Liver (tissue), 3 donors: ENCODE data around the gene RASEF.

Experiments used
- EGR1 ChIP-seq, 2 donors: IDR thresholded peaks; 2 replicates each; pipeline ENCODE4 v1.6.1; 2016 to 2018; ENCODE audit warnings: antibody characterized with exemption in 2 of 2, low read depth in 2 of 2
- FOXA1 ChIP-seq: IDR thresholded peaks from 2 replicates; pipeline ENCODE4 v1.6.1; 2016; ENCODE audit warnings: antibody characterized with exemption
- GABPA ChIP-seq, 2 donors: IDR thresholded peaks in 1 of 2; conservative IDR thresholded peaks in 1 of 2; 2 replicates each; pipeline ENCODE4 v1.6.1; 2016; ENCODE audit warnings: antibody characterized with exemption in 2 of 2, mild to moderate bottlenecking in 1 of 2, moderate library complexity in 1 of 2
- HNF4A ChIP-seq, 2 donors: conservative IDR thresholded peaks; 2 replicates each; pipeline ENCODE4 v1.6.1; 2016; ENCODE audit warnings: antibody characterized with exemption in 2 of 2, mild to moderate bottlenecking in 2 of 2
- HNF4G ChIP-seq: IDR thresholded peaks from 2 replicates; pipeline ENCODE4 v1.6.1; 2016; ENCODE audit warnings: antibody characterized with exemption
- RAD21 ChIP-seq, 2 donors: IDR thresholded peaks; 2 replicates each; pipeline ENCODE4 v1.6.1; 2016; ENCODE audit warnings: antibody characterized with exemption in 2 of 2, mild to moderate bottlenecking in 2 of 2
- SP1 ChIP-seq: IDR thresholded peaks from 2 replicates; pipeline ENCODE4 v1.6.1; 2018; ENCODE audit warnings: antibody characterized with exemption, mild to moderate bottlenecking
- TAF1 ChIP-seq: conservative IDR thresholded peaks from 2 replicates; pipeline ENCODE4 v1.6.1; 2016; ENCODE audit warnings: antibody characterized with exemption, mild to moderate bottlenecking
- YY1 ChIP-seq: IDR thresholded peaks from 2 replicates; pipeline ENCODE4 v1.6.1; 2016; ENCODE audit warnings: antibody characterized with exemption, mild to moderate bottlenecking
- TF ChIP-seq, protein P1 (sequence below): fragments of 150-350 bp; IDR thresholded peaks from 2 replicates; pipeline ENCODE4 v1.5.1; 2017; ENCODE audit warnings: improper control_type of control experiment, low read depth, low read length; ENCODE audit not compliant: missing input control
- TF ChIP-seq, protein P2 (sequence below): IDR thresholded peaks from 2 replicates; pipeline ENCODE4 v1.6.1; 2016; ENCODE audit warnings: antibody characterized with exemption
- TF ChIP-seq, protein P3 (sequence below): IDR thresholded peaks from 2 replicates; pipeline ENCODE4 v1.6.1; 2016; ENCODE audit warnings: antibody characterized with exemption, mild to moderate bottlenecking
- TF ChIP-seq, protein P4 (sequence below): IDR thresholded peaks from 2 replicates; pipeline ENCODE4 v1.6.1; 2016; ENCODE audit warnings: antibody characterized with exemption
- TF ChIP-seq, protein P5 (sequence below): IDR thresholded peaks from 2 replicates; pipeline ENCODE4 v1.6.1; 2016; ENCODE audit warnings: antibody characterized with exemption
- donor health status: healthy.
- donor health status: healthy.

DNA sequence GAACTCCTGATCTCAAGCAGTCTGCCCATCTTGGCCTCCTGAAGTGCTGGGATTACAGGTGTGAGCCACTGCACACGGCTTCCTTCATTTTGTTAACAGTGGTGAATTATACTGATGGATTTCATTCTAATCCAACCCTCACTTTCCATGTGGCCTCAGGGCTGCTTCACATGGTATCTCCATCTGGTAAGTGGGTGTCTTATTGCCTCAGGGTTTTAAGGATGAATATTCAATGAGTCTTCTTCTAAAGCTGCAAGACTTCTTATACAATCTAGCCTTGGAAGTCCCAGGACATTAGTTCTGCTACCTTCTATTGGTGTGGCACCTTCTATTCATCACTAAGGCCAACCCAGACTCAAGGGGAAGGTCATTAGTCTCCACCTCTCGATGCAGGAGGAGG, 8.7 kb upstream of the RASEF start:
- TF ChIP-seq, protein P1, sequence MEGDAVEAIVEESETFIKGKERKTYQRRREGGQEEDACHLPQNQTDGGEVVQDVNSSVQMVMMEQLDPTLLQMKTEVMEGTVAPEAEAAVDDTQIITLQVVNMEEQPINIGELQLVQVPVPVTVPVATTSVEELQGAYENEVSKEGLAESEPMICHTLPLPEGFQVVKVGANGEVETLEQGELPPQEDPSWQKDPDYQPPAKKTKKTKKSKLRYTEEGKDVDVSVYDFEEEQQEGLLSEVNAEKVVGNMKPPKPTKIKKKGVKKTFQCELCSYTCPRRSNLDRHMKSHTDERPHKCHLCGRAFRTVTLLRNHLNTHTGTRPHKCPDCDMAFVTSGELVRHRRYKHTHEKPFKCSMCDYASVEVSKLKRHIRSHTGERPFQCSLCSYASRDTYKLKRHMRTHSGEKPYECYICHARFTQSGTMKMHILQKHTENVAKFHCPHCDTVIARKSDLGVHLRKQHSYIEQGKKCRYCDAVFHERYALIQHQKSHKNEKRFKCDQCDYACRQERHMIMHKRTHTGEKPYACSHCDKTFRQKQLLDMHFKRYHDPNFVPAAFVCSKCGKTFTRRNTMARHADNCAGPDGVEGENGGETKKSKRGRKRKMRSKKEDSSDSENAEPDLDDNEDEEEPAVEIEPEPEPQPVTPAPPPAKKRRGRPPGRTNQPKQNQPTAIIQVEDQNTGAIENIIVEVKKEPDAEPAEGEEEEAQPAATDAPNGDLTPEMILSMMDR: no peak
- TF ChIP-seq, protein P2, sequence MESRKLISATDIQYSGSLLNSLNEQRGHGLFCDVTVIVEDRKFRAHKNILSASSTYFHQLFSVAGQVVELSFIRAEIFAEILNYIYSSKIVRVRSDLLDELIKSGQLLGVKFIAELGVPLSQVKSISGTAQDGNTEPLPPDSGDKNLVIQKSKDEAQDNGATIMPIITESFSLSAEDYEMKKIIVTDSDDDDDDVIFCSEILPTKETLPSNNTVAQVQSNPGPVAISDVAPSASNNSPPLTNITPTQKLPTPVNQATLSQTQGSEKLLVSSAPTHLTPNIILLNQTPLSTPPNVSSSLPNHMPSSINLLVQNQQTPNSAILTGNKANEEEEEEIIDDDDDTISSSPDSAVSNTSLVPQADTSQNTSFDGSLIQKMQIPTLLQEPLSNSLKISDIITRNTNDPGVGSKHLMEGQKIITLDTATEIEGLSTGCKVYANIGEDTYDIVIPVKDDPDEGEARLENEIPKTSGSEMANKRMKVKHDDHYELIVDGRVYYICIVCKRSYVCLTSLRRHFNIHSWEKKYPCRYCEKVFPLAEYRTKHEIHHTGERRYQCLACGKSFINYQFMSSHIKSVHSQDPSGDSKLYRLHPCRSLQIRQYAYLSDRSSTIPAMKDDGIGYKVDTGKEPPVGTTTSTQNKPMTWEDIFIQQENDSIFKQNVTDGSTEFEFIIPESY: no peak
- TF ChIP-seq YY1 (no peak), RAD21 (IDR thresholded peaks at IDR 0.05) (no peak), HNF4G (no peak), EGR1 (IDR thresholded peaks at IDR 0.05; ENCODE audit: low read depth in 2 of 2) (no peak), SP1 (no peak), GABPA (IDR thresholded peaks at IDR 0.05 in 1 of 2, conservative IDR thresholded peaks at IDR 0.05 in 1 of 2) (no peak), TAF1 (no peak), FOXA1 (no peak), HNF4A (conservative IDR thresholded peaks at IDR 0.05) (no peak)
- TF ChIP-seq, protein P3, sequence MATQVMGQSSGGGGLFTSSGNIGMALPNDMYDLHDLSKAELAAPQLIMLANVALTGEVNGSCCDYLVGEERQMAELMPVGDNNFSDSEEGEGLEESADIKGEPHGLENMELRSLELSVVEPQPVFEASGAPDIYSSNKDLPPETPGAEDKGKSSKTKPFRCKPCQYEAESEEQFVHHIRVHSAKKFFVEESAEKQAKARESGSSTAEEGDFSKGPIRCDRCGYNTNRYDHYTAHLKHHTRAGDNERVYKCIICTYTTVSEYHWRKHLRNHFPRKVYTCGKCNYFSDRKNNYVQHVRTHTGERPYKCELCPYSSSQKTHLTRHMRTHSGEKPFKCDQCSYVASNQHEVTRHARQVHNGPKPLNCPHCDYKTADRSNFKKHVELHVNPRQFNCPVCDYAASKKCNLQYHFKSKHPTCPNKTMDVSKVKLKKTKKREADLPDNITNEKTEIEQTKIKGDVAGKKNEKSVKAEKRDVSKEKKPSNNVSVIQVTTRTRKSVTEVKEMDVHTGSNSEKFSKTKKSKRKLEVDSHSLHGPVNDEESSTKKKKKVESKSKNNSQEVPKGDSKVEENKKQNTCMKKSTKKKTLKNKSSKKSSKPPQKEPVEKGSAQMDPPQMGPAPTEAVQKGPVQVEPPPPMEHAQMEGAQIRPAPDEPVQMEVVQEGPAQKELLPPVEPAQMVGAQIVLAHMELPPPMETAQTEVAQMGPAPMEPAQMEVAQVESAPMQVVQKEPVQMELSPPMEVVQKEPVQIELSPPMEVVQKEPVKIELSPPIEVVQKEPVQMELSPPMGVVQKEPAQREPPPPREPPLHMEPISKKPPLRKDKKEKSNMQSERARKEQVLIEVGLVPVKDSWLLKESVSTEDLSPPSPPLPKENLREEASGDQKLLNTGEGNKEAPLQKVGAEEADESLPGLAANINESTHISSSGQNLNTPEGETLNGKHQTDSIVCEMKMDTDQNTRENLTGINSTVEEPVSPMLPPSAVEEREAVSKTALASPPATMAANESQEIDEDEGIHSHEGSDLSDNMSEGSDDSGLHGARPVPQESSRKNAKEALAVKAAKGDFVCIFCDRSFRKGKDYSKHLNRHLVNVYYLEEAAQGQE: no peak
- TF ChIP-seq, protein P4, sequence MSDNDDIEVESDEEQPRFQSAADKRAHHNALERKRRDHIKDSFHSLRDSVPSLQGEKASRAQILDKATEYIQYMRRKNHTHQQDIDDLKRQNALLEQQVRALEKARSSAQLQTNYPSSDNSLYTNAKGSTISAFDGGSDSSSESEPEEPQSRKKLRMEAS: no peak
- TF ChIP-seq, protein P5, sequence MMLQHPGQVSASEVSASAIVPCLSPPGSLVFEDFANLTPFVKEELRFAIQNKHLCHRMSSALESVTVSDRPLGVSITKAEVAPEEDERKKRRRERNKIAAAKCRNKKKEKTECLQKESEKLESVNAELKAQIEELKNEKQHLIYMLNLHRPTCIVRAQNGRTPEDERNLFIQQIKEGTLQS: no peak
